Activated T-cell treated with anti-CD3 and anti-CD28 coated beads for 48 hours (primary cell): ENCODE results near the gene LRRC75A.
"Not testable (repeated sequence)": the region's sequence is repeated elsewhere in the genome, so short reads cannot be mapped to it uniquely, and the experiment has no call there.

Experiments
- DNase-seq: peaks from one replicate; pipeline ENCODE4 v3.0.0-alpha.2; 2020; ENCODE audit warnings: low read depth

The LRRC75A gene, protein sequence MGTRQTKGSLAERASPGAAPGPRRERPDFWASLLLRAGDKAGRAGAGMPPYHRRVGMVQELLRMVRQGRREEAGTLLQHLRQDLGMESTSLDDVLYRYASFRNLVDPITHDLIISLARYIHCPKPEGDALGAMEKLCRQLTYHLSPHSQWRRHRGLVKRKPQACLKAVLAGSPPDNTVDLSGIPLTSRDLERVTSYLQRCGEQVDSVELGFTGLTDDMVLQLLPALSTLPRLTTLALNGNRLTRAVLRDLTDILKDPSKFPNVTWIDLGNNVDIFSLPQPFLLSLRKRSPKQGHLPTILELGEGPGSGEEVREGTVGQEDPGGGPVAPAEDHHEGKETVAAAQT

DNA sequence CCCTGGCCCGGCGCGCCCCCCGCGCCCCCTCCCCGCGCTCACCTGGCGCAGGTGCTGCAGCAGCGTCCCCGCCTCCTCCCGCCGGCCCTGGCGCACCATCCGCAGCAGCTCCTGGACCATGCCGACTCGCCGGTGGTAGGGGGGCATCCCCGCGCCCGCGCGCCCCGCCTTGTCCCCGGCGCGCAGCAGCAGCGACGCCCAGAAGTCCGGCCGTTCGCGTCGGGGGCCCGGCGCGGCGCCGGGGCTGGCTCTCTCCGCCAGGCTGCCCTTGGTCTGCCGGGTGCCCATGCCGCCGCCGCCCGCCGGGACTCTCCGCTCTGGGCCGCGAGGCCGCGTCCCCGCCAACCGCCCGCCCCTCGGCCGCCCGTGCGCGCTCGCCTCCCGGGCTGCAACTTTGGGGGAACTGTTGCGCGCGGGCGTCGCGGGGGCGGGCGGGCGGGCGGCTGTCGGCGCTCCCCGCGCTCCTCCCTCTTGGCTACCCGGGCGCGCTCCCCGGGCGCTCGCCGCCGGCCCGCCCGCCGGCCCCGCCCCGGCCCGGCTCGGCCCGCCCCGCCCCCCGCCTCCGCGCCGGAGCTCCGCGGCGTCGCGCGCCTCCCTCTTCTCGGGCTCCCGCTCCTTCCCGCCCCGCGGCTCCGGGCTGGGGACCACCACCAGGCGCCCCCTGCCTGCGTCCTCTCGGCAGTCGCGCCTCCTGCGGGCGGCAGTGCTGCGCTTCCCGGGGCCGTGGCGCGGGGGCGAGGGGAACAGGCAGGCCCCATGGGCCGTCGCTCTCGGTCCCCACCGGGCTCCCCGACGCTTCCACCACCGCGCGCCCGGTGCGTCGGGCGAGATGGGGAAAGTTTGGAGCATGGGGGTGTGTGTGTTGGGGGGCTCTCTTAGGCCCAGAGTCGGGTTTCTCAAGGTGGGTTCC, at the start of gene LRRC75A:
Gene LRRC75A (minus strand): TSS at position 491 of the 910 bp plus-strand sequence. CDS start 203 bp downstream, at position 288.
- DNase-seq, result peak; percentile 51

DNA sequence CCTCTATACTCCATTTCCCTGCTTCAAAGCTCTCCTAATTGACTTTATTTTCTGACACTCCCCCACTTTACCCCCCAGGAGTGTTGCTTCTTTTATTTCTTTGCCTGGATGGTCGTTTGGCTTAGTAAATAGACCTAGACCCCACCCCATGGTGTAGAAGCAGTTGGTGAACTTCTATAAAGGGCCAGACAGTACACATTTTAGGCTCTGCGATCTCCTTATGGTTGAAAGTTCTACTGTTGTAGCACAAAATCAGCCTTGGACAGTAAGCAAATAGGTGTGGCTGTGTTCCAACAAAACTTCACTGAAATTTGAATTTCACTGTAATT, 45.1 kb upstream of the LRRC75A start:
- DNase-seq, result no peak

DNA sequence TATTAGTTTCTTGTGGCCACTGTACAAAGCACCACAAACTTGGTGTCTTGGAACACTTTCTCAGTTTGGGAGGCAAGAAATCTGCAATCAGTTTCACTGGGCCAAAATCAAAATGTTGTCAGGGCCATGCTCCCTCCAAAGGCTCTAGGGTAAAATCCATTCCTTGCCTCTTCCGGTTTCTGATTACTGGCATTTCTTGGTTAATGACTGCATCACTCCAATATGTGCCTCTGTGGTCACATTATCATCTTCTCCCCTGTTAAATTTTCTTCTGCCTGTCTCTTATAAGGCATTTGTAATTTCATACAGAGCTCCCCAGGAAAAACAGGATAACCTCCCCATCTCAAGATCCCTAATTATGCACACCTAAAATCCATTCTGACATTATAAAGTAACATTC, 42.2 kb upstream of the LRRC75A start:
- no peak for DNase-seq

DNA sequence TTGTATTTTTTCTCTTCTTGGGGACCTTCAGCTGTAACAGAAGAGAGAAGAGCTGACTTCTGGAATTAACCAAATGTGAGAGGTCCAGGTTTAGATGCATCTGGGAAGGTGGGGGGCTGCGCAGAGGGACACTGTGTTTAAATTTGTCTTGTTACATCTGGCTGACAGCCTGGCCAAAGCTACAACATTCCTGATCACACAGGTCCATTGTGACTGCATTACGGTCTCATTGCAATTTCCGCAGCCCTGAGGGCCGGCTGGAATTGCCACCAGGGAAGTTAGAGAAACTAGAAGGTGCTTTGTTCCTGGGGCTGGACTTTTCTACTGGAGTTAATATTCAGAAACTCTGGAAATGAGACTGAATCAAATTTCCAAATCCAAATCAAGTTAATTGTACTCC, 37.9 kb upstream of the LRRC75A start:
- no peak for DNase-seq

DNA sequence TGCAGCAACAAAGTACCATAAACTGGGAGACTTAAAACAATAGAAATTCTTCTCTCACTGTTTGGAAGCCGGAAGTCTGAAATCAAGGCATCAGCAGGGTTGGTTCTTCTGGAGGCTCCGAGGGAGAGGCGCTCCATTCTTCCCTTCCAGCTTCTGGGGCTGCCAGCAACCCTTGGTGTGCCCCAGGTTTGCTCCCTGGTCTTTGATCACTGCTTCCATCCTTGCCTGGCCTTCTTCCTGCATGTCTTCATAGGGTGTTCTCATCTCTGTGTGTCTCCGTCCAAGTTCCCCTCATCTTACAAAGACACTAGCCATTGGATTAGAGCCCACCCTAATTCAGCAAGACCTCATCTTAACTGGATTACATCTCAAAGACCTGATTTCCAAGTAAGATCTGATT, 35.3 kb upstream of the LRRC75A start:
- DNase-seq, result no peak

DNA sequence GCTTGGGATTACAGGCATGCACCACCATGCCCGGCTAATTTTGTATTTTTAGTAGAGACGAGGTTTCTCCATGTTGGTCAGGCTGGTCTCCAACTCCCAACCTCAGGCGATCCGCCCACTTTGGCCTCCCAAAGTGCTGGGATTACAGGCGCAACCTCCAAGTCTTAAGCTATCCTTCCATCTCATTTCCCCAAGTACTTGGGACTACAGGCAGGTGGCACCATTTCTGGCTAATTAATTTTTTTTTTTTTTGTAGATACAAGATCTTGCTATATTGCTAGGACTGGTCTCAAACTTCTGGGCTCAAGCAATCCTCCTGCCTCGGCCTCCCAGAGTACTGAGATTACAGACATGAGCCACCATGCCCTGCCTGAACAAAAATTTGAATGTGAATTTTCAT, 33.6 kb upstream of the LRRC75A start:
- DNase-seq, result not testable (repeated sequence)

DNA sequence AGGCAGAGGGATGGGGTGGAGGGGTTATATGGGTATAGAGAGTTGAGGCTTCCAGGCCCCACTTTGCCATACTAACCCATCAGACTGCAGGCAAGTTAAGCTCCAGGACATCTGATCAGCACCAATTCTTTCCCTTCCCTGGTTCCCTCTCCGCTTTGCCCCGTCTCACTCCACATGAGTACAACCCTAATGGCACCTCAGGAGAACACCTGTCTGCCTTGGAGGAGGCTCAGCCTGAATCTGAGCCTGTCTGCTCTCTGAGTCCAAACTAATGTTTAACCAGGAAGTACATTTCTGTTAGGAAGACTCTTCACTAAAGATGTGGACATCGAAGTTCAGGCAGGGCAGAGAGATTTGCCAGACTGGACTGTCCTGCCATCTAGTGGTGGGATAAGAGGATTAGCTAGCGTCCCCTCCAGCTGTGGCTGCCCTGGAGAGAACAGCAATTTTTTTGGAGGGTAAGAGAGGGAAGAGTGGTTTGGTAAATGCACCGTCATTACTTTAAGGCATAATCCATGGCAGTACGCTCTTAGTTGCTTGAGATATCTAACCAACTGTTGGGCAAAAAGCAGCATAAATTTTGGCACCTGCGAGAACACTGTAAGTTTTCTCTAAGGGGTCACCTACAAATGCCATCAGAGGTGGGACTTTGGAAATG, 29.2 kb upstream of the LRRC75A start:
- DNase-seq, result peak; percentile 49

DNA sequence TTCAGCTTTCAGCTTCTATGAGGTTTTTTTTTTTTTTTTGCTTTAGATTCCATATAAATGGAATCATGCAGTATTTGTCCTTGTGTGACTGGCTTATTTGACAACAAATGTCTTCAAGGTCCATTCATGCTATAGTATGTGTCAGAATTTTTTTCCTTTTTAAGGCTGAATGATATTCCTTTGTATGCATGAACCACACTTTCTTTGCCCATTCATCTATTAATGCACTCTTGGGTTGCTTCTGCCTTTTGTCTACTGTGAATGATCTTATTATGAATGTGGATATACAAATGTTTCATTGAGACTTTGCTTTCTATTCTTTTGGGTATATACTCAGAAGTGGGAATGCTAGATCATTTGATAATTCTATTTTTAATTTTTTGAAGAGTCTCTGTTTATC, 27.0 kb upstream of the LRRC75A start:
- DNase-seq, result no peak

DNA sequence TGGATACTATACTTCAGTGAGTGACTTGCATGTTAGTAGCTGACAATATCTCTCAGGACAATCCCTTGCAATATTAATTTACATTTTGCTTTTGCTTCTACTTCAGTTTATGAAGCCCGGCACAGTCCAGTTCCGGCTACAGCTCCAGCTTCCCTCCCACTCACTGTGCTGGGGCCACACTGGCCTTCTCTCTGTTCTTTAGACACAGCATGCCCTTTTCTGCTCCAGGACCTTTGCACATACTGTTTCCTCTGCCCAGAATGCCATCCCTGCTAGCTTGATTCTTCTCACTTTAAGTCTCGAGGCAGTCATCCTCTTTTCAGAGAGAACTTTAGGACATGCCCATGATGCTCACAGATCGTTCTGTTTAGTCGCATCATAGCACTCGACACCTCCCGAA, 25.5 kb upstream of the LRRC75A start:
- no peak for DNase-seq

DNA sequence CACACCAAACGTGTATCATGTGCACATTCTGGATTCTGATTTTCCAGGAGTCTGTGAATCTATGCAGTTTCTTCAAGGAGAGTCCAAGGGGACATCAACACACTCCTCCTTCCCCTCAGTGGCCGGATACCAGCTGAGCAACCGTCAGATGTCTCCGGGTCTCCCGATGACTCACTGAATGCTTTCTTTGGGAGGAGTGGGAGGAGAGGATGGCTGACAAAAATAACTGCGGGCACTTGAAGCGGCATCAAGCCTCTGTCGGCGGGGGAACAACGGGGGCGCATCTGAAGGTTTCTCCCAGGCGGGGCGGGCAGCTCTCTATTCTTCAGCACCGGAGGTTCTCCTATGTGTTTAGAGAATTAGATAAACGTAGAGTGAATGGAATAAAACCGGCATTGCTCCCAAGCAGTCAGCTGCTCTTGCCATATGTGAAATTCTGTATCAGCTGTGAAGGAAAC, 24.6 kb upstream of the LRRC75A start:
- DNase-seq, result no peak

DNA sequence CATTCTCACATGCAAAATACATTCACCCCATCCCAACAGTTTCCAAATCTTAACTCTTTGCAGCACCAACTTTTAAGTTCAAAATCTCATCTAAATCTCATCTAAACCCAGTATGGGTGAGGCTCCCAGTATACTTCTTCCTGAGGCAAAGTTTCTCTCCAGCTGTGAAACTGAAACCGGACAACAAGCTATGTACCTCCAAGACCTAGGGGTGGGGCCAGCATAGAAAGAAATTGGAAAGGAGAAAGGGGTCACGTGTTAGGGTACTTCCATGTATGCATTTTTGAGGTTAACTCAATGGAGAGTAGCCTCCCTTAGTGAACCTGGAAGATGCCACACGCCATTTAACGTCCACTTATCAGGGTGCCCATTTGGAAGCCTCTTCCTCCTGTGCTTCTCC, 23.9 kb upstream of the LRRC75A start:
- DNase-seq, result no peak

DNA sequence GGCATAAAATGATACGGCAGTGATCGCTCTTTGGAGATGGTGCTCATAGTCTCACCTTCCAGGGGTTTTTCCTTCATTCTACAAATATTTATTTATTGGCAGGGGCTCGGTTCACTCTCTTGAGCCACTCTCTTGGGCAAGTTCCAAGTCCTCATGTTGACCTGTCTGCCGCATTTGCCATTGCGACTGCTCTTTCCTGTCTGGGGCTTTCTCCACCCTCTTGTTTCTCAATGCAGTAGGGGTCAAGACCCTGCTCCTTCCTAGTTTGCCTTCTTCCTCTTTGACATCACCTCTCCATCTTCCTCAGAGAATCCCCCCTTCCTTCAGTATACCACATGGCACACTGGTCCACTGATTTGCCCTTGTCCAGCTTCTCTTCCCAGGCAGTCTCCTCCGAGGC, 21.9 kb upstream of the LRRC75A start:
- DNase-seq, result no peak

DNA sequence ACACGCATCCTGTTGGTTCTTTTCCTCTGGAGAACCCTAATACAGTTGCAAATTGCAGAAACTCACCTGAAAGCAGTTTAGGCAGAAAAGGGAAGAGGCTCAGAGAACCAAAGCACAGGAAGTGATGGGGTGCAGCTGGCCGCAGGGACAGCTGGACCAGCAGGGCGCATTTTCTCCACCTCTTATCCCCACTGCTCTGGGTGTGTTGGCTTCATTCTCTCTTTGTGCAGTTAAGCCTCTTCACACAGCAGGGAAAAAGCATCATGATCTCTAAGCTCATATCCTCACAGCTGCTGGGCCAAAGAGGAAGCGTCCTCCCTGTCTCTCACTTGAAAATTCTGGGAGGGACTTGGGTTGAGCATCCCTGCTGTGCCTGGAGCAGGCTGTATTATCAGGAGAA, 20.0 kb upstream of the LRRC75A start:
- DNase-seq, result no peak

DNA sequence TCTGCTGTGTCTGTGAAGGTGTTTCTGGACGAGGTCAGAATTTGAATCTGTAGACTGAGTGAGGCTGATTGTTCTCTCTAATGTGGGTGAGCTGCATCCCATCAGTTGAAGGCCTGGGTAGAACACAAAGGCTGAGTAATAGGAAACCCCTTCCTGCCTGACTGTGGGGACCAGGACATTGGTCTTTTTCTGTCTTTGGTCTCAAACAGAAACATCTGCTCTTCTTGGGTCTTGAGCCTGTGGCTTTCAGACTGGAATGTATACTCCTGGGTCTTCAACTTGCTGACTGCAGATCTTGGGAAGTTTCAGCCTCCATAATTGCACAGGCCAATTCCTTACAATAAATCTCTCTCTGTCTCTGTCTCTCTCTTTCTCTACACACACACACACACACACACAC, 19.6 kb upstream of the LRRC75A start:
- DNase-seq, result no peak

DNA sequence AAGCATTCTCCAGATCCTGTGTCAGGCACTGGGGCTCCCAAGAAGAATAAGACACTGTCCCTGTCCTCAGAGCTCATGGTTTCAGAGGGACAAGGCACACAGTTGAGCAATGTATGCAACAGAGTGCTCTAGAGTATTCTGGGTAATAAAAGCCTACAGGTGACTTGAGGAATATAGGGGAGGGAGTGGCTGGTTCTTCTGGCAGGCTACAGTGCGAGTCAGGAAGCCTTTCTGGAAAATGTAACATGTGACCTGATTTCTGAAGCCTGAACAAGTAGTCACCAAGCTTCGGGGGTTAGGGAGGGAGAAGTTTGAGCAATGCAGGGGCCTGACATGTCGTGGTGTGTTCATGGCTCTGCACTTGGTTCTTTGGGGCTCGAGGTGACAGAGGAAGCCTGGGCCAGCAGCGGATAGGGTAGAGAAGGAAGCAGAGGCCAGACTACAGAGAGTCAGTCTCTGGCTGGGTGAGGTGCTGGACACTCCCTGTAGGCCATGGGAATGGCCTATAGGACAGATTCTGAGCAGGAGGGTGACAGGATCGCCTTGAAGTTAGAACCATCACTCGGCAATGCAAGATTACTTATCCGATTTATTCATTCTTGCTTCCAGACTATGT, 16.0 kb upstream of the LRRC75A start:
- no peak for DNase-seq

DNA sequence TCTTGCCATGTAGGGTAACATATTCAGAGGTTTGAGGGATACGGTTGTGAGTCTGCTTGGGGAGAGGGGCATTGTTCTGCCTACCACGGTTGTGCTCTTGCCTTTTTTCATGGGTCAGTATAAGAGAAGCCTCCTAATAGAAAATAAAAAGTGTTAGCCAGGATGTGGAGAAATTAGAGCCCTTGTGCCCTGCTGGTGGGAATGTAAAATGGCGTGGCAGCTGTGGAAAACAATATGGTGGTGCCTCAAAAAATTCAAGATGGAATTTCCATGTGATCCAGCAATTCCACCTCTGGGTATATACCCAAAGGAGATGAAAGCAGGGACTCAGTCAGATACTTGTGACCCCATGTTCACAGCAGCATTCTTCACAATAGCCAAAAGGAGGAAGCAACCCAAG, 14.2 kb upstream of the LRRC75A start:
- DNase-seq, result no peak

DNA sequence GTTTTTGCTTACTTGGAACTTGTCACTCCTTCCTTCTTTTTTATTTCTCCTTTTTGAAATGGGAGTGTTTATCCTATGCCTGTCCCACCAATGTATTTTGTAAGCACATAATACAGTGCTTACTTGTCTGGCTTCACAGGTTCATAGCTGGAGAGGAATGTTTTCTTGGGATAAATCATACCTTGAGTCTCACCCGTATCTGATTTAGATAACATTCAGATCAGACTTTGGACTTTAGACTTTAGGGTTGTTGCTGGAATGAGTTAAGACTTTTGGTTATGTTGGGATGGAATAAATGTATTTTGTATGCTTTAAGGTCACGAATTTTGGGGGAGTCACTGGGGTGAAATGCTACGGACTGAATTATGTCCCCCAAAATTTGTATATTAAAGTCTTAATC, 13.0 kb upstream of the LRRC75A start:
- no peak for DNase-seq

DNA sequence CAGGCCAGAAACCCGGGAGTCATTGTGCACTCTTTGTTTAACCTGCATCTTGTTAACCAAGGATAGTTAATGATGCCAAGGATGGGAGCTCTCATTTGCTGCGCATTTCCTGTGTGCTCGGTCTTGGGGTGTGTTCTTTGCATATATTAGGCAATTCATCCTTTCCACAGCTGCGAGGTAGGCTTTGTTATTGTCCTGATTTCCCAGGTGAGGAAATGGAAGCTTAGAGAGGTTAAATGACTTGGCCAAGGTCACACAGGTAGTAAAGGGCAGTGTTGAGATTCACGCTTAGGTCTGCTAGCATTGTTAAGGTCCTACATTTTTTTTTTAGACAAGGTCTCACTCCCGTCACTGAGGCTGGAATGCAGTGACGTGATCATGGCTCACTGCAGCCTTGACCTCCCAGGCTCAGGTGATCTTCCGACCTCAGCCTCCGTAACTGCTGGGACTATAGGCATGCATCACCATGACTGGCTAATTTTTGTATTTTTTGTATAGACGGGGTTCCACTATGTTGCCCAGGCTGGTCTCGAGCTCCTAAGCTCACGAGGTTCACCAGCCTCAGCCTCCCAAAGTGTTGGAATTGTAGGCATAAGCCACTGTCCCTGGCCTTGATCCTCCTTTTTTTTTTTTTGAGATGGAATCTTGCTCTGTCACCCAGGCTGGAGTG, 5.0 kb upstream of the LRRC75A start:
- DNase-seq, result no peak

DNA sequence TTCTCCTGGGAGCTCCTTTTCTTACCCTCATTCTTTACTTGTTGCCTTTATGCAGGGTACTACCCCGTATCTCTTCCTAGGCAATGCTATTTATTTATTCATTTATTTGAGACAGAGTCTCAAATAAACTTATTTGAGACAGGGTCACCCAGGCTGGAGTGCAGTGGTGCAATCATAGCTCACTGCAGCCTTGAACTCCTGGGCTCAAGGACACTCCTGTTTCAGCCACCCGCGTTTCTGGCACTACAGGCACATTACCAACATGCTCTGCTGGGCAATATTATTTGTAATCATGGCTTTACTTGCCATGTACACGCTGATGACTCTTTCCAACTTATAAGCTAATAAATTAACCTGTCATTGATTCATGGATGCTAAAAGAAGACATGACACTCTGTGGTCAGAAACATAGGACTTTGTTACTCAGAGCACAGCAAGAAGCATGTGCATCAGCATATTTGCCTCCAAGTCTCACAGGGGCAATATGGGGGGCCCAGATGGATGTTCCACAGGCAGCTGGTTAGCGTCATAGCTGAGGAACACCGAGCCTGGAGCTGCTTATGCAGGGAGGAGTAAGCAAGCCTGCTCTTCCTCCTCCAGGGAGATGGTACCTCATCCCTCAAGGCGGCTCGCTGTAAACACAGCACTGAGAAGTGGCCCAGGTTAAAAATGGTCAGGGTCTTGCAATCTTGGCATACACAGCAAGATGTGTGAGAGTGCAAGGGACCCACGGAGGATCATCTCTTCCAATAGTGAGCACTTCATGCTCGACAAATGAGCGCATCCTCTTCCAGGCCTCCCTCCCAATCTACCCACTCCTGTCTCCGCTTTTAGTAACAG, 4.2 kb upstream of the LRRC75A start:
- no peak for DNase-seq

DNA sequence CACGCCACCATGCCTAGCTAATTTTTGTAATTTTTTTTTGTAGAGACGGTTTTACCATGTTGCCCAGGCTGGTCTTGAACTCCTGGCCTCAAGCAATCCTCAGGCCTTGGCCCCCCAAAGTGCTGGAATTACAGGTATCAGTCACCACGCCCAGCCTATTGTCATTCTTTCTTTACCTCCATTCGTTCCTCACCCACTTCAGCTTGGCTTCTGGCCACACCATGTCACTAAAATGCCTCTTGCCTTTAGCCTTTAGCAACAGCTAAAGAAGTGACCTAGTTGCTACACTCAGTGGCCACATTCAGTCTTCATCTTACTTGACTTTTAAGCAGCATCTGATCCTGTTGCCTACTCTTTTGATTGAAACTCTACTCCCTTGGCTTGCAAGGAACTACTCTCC, 3.6 kb upstream of the LRRC75A start:
- no peak for DNase-seq

DNA sequence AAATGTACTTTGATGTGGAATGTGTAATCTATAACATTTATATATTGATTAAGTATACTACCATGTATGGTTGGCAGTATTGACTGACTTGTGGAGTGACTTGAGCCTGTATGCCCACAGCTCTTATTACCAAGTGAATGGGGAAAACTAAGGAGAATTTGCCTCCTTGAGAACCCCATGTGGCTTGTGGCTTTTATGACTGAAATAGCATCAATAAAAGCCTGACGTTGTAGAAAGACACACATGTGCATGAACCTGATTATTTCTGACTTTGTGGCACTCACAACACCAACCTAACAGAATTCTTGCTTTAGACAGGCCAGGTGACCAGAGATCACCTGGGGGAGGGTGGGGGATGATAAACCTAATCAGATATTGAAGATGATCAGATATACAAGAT, 2.1 kb upstream of the LRRC75A start:
- no peak for DNase-seq
